ENCODE data around the gene OLFM2.

GRCh38 chr19:9862938-9863337 is 73.4 kb downstream of the OLFM2 start:
- TF ChIP-seq EZH2 (IDR thresholded peaks at IDR 0.05; ENCODE audit: borderline replicate concordance, insufficient read depth, low read length, poor library complexity, severe bottlenecking), result no peak
- no peak for TF ChIP-seq CTCF (IDR thresholded peaks at IDR 0.05; ENCODE audit: poor library complexity, severe bottlenecking)
- no peak for TF ChIP-seq POLR2AphosphoS5 (IDR thresholded peaks at IDR 0.05)
- TF ChIP-seq RAD21 (conservative IDR thresholded peaks at IDR 0.05), result no peak
